Uterus (tissue), 2 donors: ENCODE data around the gene KRT86.
"Not testable (repeated sequence)": the region's sequence is repeated elsewhere in the genome, so short reads cannot be mapped to it uniquely, and the experiment has no call there.

Source experiments
- CTCF ChIP-seq, 4 experiments: fragments of 200-600 bp in 2 of 4; fragments of 450-650 bp in 2 of 4; sonication (generic) in 2 of 4; IDR thresholded peaks; one replicate each; pipeline ENCODE4 v1.5.1; 2016 to 2019; ENCODE audit warnings: antibody characterized with exemption in 4 of 4, mild to moderate bottlenecking in 2 of 4, moderate library complexity in 1 of 4
- POLR2A ChIP-seq, 2 donors: fragments of 450-650 bp; IDR thresholded peaks; one replicate each; pipeline ENCODE4 v1.6.1; 2016; ENCODE audit warnings: antibody characterized with exemption in 2 of 2, mild to moderate bottlenecking in 1 of 2, moderate library complexity in 1 of 2

- TF ChIP-seq CTCF, POLR2A (IDR thresholded peaks at IDR 0.05): not testable (repeated sequence)
These were observed 16.5 kb upstream of the KRT86 start for GRCh38 chr12:52257922-52258321.
